ENCODE results near the gene AMIGO3.

DNA sequence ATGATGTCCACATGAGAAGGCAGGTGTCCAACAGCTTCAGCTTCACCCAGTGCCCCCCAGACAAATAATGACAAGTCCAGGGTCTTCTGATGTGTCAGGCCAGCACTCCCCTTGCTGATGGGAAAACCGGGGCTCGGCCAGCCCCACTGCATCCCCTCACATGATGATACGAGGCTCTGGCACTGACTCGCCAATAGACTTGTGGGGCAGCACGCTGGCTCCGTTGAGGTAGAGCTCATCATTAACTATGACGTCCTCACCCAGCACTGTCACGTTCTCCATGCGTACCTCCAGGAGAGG is 2.1 kb upstream of the AMIGO3 start:
- TF ChIP-seq CTCF (IDR thresholded peaks at IDR 0.05) (no peak), FOXM1 (IDR thresholded peaks at IDR 0.05; ENCODE audit: low read depth) (no peak), POLR2AphosphoS5 (IDR thresholded peaks at IDR 0.05; ENCODE audit: low read depth, low read length) (peak; percentile 46)
